Activated CD4-positive, alpha-beta T cell treated with anti-CD3 and anti-CD28 coated beads, Interleukin-2, amount 10 ng/mL, durations not matched to agents 7 days and 5 days (primary cell): ENCODE results near the gene LRP3. TPM values are rescaled to one million over a fixed set of nuclear protein-coding genes. Genes with fewer than 3 reads are reported as not detected.
A peak's percentile ranks its signal among the peaks of the same experiment; 100 is the strongest.
"Not testable (repeated sequence)": the region's sequence is repeated elsewhere in the genome, so short reads cannot be mapped to it uniquely, and the experiment has no call there.

ENCODE experiments used
- CTCF ChIA-PET: fragments of 350-600 bp; sonication (Branson Sonifier 250); formaldehyde crosslinking; loops from one replicate; lab custom pipeline; 2021; ENCODE audit warnings: antibody characterized with exemption; lab: Charles Lee
- POLR2A ChIA-PET: fragments of 350-600 bp; sonication (Branson Sonifier 250); formaldehyde crosslinking; loops from one replicate; lab custom pipeline; 2021; ENCODE audit warnings: antibody characterized with exemption; lab: Charles Lee
- DNase-seq: peaks from one replicate; pipeline ENCODE4 v3.0.0-alpha.2; 2020
- H3K27ac Mint-ChIP-seq: one replicate; pipeline ENCODE4 v1.8.0; 2021; ENCODE audit warnings: mild to moderate bottlenecking, moderate library complexity, mixed read lengths
- H3K27me3 Mint-ChIP-seq: one replicate; pipeline ENCODE4 v1.8.0; 2021; ENCODE audit warnings: mixed read lengths
- H3K36me3 Mint-ChIP-seq: one replicate; pipeline ENCODE4 v1.8.0; 2021; ENCODE audit warnings: low read depth, mixed read lengths
- H3K4me1 Mint-ChIP-seq: one replicate; pipeline ENCODE4 v1.8.0; 2021; ENCODE audit warnings: mixed read lengths
- H3K4me3 Mint-ChIP-seq: one replicate; pipeline ENCODE4 v1.8.0; 2021; ENCODE audit warnings: mild to moderate bottlenecking, moderate library complexity, mixed read lengths
- H3K9me3 Mint-ChIP-seq: one replicate; pipeline ENCODE4 v1.8.0; 2021; ENCODE audit warnings: mixed read lengths
- total RNA-seq, 2 experiments: library from RNA; stranded (reverse); gene quantifications; one replicate each; pipeline ENCODE4 v1.2.3, GENCODE V29; 2021

The LRP3 gene, protein sequence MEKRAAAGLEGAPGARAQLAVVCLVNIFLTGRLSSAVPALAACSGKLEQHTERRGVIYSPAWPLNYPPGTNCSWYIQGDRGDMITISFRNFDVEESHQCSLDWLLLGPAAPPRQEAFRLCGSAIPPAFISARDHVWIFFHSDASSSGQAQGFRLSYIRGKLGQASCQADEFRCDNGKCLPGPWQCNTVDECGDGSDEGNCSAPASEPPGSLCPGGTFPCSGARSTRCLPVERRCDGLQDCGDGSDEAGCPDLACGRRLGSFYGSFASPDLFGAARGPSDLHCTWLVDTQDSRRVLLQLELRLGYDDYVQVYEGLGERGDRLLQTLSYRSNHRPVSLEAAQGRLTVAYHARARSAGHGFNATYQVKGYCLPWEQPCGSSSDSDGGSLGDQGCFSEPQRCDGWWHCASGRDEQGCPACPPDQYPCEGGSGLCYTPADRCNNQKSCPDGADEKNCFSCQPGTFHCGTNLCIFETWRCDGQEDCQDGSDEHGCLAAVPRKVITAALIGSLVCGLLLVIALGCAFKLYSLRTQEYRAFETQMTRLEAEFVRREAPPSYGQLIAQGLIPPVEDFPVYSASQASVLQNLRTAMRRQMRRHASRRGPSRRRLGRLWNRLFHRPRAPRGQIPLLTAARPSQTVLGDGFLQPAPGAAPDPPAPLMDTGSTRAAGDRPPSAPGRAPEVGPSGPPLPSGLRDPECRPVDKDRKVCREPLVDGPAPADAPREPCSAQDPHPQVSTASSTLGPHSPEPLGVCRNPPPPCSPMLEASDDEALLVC
- under 1 TPM; 0.08 to 0.20 TPM for total RNA-seq

GRCh38 chr19:33193865-33194362 is at the start of gene LRP3:
Gene LRP3 (plus strand): TSS chr19:33194330. CDS start chr19:33194786, 456 bp downstream.
- ChIA-PET CTCF (no interaction called here), POLR2A (no interaction called here)
- peak within 1 kb of the TSS; percentile 40 for H3K4me3 Mint-ChIP-seq
- no peaks in the 10 kb centered on the region for H3K36me3 Mint-ChIP-seq
- no peak for DNase-seq
- no peaks in the 10 kb centered on the region for H3K4me1 Mint-ChIP-seq
- H3K27me3 Mint-ChIP-seq, result peaks cover 43% of the 10 kb centered on the region
- H3K9me3 Mint-ChIP-seq, result no peaks in the 10 kb centered on the region
- H3K27ac Mint-ChIP-seq, result no peak within 1 kb of the TSS

DNA sequence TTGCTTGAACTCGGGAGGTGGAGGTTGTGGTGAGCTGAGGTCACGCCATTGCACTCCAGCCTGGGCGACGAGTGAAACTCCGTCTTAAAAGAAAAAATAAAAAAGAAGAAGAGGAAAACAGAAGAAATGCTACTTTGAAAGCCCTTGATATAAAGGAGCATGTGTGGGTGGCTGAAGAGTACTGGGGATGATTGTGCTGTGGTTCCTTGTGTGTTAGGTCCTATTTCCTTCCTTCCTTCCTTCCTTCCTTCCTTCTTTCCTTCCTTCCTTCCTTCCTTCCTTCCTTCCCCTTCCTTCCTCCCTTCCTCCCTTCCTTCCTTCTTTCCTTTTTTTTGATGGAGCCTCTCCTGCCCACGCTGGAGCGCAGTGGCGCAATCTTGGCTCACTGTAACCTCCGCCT is 47.9 kb upstream of the LRP3 start:
- POLR2A ChIA-PET, result no interaction called here
- no peaks in the 10 kb centered on the region for H3K27me3 Mint-ChIP-seq

DNA sequence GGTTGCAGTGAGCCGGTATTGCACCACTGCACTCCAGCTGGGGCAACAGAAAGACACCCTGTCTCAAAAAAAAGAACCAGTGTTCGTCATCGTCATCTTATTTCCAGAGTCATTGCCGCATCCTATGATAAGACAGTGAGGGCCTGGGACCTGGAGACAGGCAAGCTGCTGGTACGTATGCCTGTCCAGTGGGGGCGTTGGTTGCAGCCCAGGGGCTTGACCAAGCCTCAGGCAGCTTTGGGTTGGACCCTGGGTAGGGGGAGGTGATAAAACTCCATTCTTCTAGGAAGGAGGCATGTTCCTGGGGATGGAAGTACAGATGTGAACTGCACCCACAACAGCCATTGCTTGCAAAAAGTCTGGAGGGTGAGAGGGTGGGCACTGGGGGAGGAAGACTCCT is 46.6 kb upstream of the LRP3 start:
- Mint-ChIP-seq H3K4me1 (peaks cover 5% of the 10 kb centered on the region), H3K27me3 (no peaks in the 10 kb centered on the region)
- CTCF ChIA-PET, result interaction anchor here (1.5 to 2.1 kb wide), 3 partner anchors 13 to 37 kb away, joined by 3 to 9 read pairs (median 8); no protein-coding TSS in a partner anchor

More for the DNA sequence above, 47.9 kb upstream of the LRP3 start:
- Mint-ChIP-seq H3K4me3 (no peak overlapping the region), H3K4me1 (peaks cover 5% of the 10 kb centered on the region), H3K9me3 (no peaks in the 10 kb centered on the region), H3K27ac (no peak overlapping the region), H3K36me3 (no peaks in the 10 kb centered on the region)
- CTCF ChIA-PET, result interaction anchor here (0.7 to 1.9 kb wide), 2 partner anchors 31 to 145 kb away, joined by 4 to 6 read pairs; no protein-coding TSS in a partner anchor
- no peak for DNase-seq

GRCh38 chr19:33150852-33151518 is 43.1 kb upstream of the LRP3 start:
- Mint-ChIP-seq H3K27ac (no peak overlapping the region), H3K36me3 (no peaks in the 10 kb centered on the region), H3K4me3 (no peak overlapping the region), H3K27me3 (no peaks in the 10 kb centered on the region), H3K9me3 (no peaks in the 10 kb centered on the region), H3K4me1 (no peaks in the 10 kb centered on the region)
- DNase-seq, result no peak
- POLR2A ChIA-PET, result no interaction called here
- CTCF ChIA-PET, result interaction anchor here (0.8 kb wide), 1 partner anchor 23 kb away, joined by 4 read pairs; no protein-coding TSS in a partner anchor

More for the DNA sequence above, 46.6 kb upstream of the LRP3 start:
- H3K36me3 Mint-ChIP-seq, result no peaks in the 10 kb centered on the region
- DNase-seq, result no peak
- H3K4me3 Mint-ChIP-seq, result no peak overlapping the region
- H3K9me3 Mint-ChIP-seq, result no peaks in the 10 kb centered on the region
- POLR2A ChIA-PET, result no interaction called here
- no peak overlapping the region for H3K27ac Mint-ChIP-seq

- Mint-ChIP-seq H3K4me3 (no peak overlapping the region), H3K9me3 (no peaks in the 10 kb centered on the region), H3K36me3 (no peaks in the 10 kb centered on the region), H3K27me3 (no peaks in the 10 kb centered on the region), H3K4me1 (no peaks in the 10 kb centered on the region), H3K27ac (no peak overlapping the region)
- CTCF ChIA-PET, result interaction anchor here (0.9 to 1.7 kb wide), 2 partner anchors 8 to 26 kb away, joined by 3 to 4 read pairs; no protein-coding TSS in a partner anchor
- no peak for DNase-seq
- POLR2A ChIA-PET, result no interaction called here
Measured at GRCh38 chr19:33152176-33152575, 42.0 kb upstream of the LRP3 start.

GRCh38 chr19:33152625-33153024 is 41.5 kb upstream of the LRP3 start:
- H3K27me3 Mint-ChIP-seq, H3K4me1 Mint-ChIP-seq, H3K9me3 Mint-ChIP-seq, H3K4me3 Mint-ChIP-seq, POLR2A ChIA-PET, H3K27ac Mint-ChIP-seq, H3K36me3 Mint-ChIP-seq, DNase-seq: not testable (repeated sequence)
- CTCF ChIA-PET, result interaction anchor here (1.7 kb wide), 1 partner anchor 9 kb away, joined by 4 read pairs; no protein-coding TSS in a partner anchor

DNA sequence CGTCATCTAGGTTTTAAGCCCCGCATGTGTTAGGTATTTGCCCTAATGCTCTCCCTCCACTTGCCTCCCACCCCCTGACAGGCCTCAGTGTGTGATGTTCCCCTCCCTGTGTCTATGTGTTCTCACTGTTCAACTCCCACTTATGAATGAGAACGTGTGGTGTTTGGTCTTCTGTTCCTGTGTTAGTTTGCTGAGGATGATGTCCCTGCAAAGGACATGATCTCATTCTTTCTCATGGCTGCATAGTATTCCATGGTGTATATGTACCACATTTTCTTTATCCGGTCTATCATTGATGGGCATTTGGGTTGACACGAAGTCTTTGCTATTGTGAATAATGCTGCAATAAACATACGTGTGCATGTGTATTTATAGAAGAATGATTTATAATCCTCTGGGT is 39.8 kb upstream of the LRP3 start:
- POLR2A ChIA-PET, H3K9me3 Mint-ChIP-seq, H3K27ac Mint-ChIP-seq, H3K36me3 Mint-ChIP-seq, DNase-seq, H3K27me3 Mint-ChIP-seq, H3K4me3 Mint-ChIP-seq: not testable (repeated sequence)
- CTCF ChIA-PET, result interaction anchor here (1.0 kb wide), 1 partner anchor 11 kb away, joined by 3 read pairs; no protein-coding TSS in a partner anchor
- peaks cover 15% of the 10 kb centered on the region for H3K4me1 Mint-ChIP-seq

DNA sequence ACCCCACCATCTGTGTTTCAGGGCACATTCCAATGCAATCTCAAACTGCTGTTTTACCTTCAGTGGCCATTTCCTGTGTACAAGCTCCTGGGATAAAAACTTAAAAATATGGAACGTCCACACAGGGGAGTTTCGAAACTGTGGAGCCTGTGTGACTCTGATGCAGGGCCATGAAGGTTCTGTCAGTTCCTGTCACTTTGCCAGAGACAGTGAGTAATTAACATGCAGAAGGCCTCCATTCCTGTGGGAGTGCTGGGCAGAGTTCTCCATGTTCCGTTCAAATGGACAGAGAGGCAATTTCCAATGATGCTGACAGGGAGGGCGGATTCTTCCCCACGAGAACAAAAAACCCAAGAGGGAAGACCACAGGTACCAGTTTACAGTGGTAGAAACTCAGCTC is 37.8 kb upstream of the LRP3 start:
- DNase-seq, result no peak
- Mint-ChIP-seq H3K27me3 (no peaks in the 10 kb centered on the region), H3K9me3 (peaks cover 4% of the 10 kb centered on the region), H3K27ac (peak overlapping the region; percentile 25), H3K36me3 (peaks cover 4% of the 10 kb centered on the region), H3K4me3 (no peak overlapping the region), H3K4me1 (peaks cover 34% of the 10 kb centered on the region)
- ChIA-PET CTCF (interaction anchor here (1.6 to 2.5 kb wide), 2 partner anchors 12 to 20 kb away, joined by 8 to 11 read pairs; no protein-coding TSS in a partner anchor), POLR2A (no interaction called here)

GRCh38 chr19:33157906-33158305 is 36.2 kb upstream of the LRP3 start:
- Mint-ChIP-seq H3K27me3 (no peaks in the 10 kb centered on the region), H3K4me1 (peaks cover 41% of the 10 kb centered on the region), H3K36me3 (peaks cover 4% of the 10 kb centered on the region), H3K27ac (peak overlapping the region; percentile 69), H3K9me3 (peaks cover 4% of the 10 kb centered on the region), H3K4me3 (no peak overlapping the region)
- ChIA-PET POLR2A (no interaction called here), CTCF (interaction anchor here (0.6 to 10.2 kb wide), 3 partner anchors 13 to 214 kb away, joined by 3 to 58 read pairs (median 8); no protein-coding TSS in a partner anchor)
- DNase-seq, result no peak

DNA sequence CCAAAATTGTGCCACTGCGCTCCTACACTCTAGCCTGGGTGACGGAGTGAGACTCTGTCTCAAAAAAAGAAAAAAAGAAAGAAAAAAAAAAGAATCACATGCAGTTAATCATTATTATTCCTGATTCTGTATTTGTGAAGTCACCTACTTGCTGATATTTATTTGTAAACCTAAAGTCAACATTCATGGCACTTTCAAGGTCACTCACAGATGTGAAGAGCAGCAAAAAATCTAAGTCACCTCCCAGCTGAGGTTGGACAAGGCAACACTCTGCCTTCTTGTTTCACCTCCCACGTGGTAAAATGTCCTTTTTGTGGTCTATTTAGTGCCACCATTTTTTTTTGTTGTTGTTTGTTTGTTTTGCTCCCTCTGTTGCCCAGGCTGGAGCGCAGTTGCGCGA is 35.8 kb upstream of the LRP3 start:
- no peak overlapping the region for H3K4me3 Mint-ChIP-seq
- H3K27me3 Mint-ChIP-seq, result no peaks in the 10 kb centered on the region
- peaks cover 41% of the 10 kb centered on the region for H3K4me1 Mint-ChIP-seq
- peak overlapping the region; percentile 69 for H3K27ac Mint-ChIP-seq
- DNase-seq, result no peak
- ChIA-PET CTCF (interaction anchor here (2.5 to 10.2 kb wide), 2 partner anchors 14 to 19 kb away, joined by 8 to 58 read pairs; no protein-coding TSS in a partner anchor), POLR2A (interaction anchor here (2.5 kb wide), 1 partner anchor 19 kb away, joined by 12 read pairs; no protein-coding TSS in a partner anchor)
- peaks cover 4% of the 10 kb centered on the region for H3K36me3 Mint-ChIP-seq
- H3K9me3 Mint-ChIP-seq, result peaks cover 4% of the 10 kb centered on the region

- no peak overlapping the region for H3K27ac Mint-ChIP-seq
Measured at GRCh38 chr19:33159149-33159548, 35.0 kb upstream of the LRP3 start.

More at GRCh38 chr19:33159149-33159548, 35.0 kb upstream of the LRP3 start:
- Mint-ChIP-seq H3K9me3 (peaks cover 4% of the 10 kb centered on the region), H3K4me1 (peaks cover 41% of the 10 kb centered on the region), H3K4me3 (no peak overlapping the region), H3K36me3 (peaks cover 4% of the 10 kb centered on the region), H3K27me3 (no peaks in the 10 kb centered on the region)
- DNase-seq, result no peak
- ChIA-PET POLR2A (interaction anchor here (2.5 kb wide), 1 partner anchor 18 kb away, joined by 12 read pairs; no protein-coding TSS in a partner anchor), CTCF (interaction anchor here (10.2 kb wide), 1 partner anchor 18 kb away, joined by 58 read pairs; no protein-coding TSS in a partner anchor)
